Measurements from ENCODE around the gene KDM2B. TPM values are rescaled to one million over a fixed set of nuclear protein-coding genes. Genes with fewer than 3 reads are reported as not detected.

The KDM2B gene
- total and polyA plus RNA-seq, 2 of the 8 experiments (the other 6 are each of a cell fraction or from before 2014, with no cell fraction given), result 111 to 162 TPM

DNA sequence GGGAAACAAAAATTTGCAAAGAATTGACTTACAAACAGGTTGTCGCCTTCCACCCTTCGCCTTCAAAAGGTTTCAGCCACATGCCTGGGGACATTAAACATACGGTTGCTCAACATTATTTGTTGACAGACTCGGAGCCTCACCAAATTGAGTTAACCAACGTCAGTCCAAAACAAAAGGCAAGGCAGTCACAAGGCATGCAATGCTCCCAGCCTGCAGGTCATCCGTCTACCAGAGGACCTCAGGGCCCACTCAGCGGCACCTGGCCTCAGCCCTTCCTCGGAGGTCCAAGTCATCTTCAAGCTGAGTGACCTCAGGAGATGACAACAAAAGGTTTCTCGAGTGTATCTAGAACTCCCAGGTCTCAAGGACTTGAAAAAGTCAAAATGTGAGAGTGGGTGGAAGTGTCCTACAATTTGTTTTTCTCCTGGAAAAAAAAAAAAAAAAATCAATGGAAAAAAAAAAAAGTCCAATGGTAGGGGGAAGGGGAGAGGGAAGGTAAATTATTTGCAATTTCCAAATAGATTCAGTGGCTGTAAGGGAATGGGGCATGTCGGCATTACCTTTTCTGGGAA, 64.3 kb downstream of the KDM2B start (continued):
- TF ChIP-seq CHD2 (IDR thresholded peaks at IDR 0.05; ENCODE audit: low read length) (no peak), POLR2AphosphoS5 (IDR thresholded peaks at IDR 0.05; ENCODE audit: low read depth, low read length) (no peak), EZH2 (IDR thresholded peaks at IDR 0.05; ENCODE audit: low read depth, low read length, severe bottlenecking) (no peak), KDM4A (IDR thresholded peaks at IDR 0.05; ENCODE audit: low read depth, low read length, severe bottlenecking) (no peak), RNF2 (IDR thresholded peaks at IDR 0.05; ENCODE audit: borderline replicate concordance, low read depth, low read length, missing control alignments, poor library complexity, severe bottlenecking) (no peak)
- TF ChIP-seq, protein P1, sequence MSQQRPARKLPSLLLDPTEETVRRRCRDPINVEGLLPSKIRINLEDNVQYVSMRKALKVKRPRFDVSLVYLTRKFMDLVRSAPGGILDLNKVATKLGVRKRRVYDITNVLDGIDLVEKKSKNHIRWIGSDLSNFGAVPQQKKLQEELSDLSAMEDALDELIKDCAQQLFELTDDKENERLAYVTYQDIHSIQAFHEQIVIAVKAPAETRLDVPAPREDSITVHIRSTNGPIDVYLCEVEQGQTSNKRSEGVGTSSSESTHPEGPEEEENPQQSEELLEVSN (IDR thresholded peaks at IDR 0.05), result peak; percentile 73
- TF ChIP-seq, protein P2, sequence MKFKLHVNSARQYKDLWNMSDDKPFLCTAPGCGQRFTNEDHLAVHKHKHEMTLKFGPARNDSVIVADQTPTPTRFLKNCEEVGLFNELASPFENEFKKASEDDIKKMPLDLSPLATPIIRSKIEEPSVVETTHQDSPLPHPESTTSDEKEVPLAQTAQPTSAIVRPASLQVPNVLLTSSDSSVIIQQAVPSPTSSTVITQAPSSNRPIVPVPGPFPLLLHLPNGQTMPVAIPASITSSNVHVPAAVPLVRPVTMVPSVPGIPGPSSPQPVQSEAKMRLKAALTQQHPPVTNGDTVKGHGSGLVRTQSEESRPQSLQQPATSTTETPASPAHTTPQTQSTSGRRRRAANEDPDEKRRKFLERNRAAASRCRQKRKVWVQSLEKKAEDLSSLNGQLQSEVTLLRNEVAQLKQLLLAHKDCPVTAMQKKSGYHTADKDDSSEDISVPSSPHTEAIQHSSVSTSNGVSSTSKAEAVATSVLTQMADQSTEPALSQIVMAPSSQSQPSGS (IDR thresholded peaks at IDR 0.05; ENCODE audit: low read length), result no peak
- TF ChIP-seq, protein P3, sequence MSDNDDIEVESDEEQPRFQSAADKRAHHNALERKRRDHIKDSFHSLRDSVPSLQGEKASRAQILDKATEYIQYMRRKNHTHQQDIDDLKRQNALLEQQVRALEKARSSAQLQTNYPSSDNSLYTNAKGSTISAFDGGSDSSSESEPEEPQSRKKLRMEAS (IDR thresholded peaks at IDR 0.05), result peak; percentile 56; the same call in 1 of the 2 replicates
